Endothelial cell of umbilical vein (primary cell): ENCODE data around the gene TMCO6.

ENCODE experiments used
- EZH2 ChIP-seq: IDR thresholded peaks from 2 replicates; pipeline ENCODE4 v1.6.1; 2012; ENCODE audit warnings: borderline replicate concordance, low read depth, mild to moderate bottlenecking, moderate library complexity, low read length, inconsistent platforms; ENCODE audit not compliant: severe bottlenecking
- JUN ChIP-seq: IDR thresholded peaks from 2 replicates; pipeline ENCODE4 v1.6.1; 2011; ENCODE audit warnings: borderline replicate concordance, low read depth; ENCODE audit not compliant: insufficient read length, insufficient read depth
- POLR2A ChIP-seq: IDR thresholded peaks from 2 replicates; pipeline ENCODE4 v1.6.1; 2012; ENCODE audit warnings: low read depth, mild to moderate bottlenecking, control low read depth, low read length
- POLR2AphosphoS5 ChIP-seq: IDR thresholded peaks from 2 replicates; pipeline ENCODE4 v1.6.1; 2012; ENCODE audit warnings: low read depth, mild to moderate bottlenecking, control low read depth, low read length, moderate library complexity; ENCODE audit not compliant: insufficient read depth
- TF ChIP-seq, protein P1 (sequence below), 2 donors: IDR thresholded peaks; 1 replicate in 1 of 2; 2 replicates in 1 of 2; pipeline ENCODE4 v1.5.1; 2011; ENCODE audit warnings: low read length in 2 of 2, mild to moderate bottlenecking in 2 of 2, moderate library complexity in 2 of 2, control low read depth in 1 of 2, inconsistent platforms in 1 of 2, low read depth in 1 of 2; ENCODE audit not compliant: insufficient read depth in 1 of 2; ENCODE audit errors: extremely low read depth in 1 of 2

- TF ChIP-seq POLR2A (no peak), POLR2AphosphoS5 (no peak), EZH2 (no peak), JUN (no peak)
- TF ChIP-seq, protein P1, sequence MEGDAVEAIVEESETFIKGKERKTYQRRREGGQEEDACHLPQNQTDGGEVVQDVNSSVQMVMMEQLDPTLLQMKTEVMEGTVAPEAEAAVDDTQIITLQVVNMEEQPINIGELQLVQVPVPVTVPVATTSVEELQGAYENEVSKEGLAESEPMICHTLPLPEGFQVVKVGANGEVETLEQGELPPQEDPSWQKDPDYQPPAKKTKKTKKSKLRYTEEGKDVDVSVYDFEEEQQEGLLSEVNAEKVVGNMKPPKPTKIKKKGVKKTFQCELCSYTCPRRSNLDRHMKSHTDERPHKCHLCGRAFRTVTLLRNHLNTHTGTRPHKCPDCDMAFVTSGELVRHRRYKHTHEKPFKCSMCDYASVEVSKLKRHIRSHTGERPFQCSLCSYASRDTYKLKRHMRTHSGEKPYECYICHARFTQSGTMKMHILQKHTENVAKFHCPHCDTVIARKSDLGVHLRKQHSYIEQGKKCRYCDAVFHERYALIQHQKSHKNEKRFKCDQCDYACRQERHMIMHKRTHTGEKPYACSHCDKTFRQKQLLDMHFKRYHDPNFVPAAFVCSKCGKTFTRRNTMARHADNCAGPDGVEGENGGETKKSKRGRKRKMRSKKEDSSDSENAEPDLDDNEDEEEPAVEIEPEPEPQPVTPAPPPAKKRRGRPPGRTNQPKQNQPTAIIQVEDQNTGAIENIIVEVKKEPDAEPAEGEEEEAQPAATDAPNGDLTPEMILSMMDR (IDR thresholded peaks at IDR 0.05; ENCODE audit: extremely low read depth in 1 of 2, insufficient read depth in 1 of 2, low read depth in 1 of 2, low read length in 2 of 2): no peak
These were observed 45.1 kb upstream of the TMCO6 start for GRCh38 chr5:140594169-140594568.
